ENCODE results near the gene C17orf107. TPM values are rescaled to one million over a fixed set of nuclear protein-coding genes. Genes with fewer than 3 reads are reported as not detected.
"Not testable (repeated sequence)": the region's sequence is repeated elsewhere in the genome, so short reads cannot be mapped to it uniquely, and the experiment has no call there.

Gene C17orf107
- total RNA-seq, 1 donor from 2014 or later = 1.8 TPM

GRCh38 chr17:4908711-4909496 is 9.6 kb downstream of the C17orf107 start:
- no peaks in the 10 kb centered on the region for H3K9me3 Mint-ChIP-seq (ENCODE audit: low read depth)
- DNase-seq (ENCODE audit: low spot score) = peak; percentile 94
- no peaks in the 10 kb centered on the region for H3K27me3 Mint-ChIP-seq (ENCODE audit: low read depth)
- no peaks in the 10 kb centered on the region for H3K36me3 Mint-ChIP-seq (ENCODE audit: low read depth)
- TF ChIP-seq CTCF (IDR thresholded peaks at IDR 0.05) = peak; percentile 88
- peaks cover 3% of the 10 kb centered on the region for H3K4me1 Mint-ChIP-seq (ENCODE audit: low read depth)
- no peak overlapping the region for H3K4me3 Mint-ChIP-seq (ENCODE audit: unreplicated experiment)
- no peak overlapping the region for H3K27ac Mint-ChIP-seq (ENCODE audit: unreplicated experiment)

GRCh38 chr17:4913994-4914393 is 14.7 kb downstream of the C17orf107 start:
- H3K4me1 Mint-ChIP-seq (ENCODE audit: low read depth) = peaks cover 7% of the 10 kb centered on the region
- H3K36me3 Mint-ChIP-seq (ENCODE audit: low read depth) = no peaks in the 10 kb centered on the region
- no peaks in the 10 kb centered on the region for H3K9me3 Mint-ChIP-seq (ENCODE audit: low read depth)
- no peaks in the 10 kb centered on the region for H3K27me3 Mint-ChIP-seq (ENCODE audit: low read depth)
- no peak for TF ChIP-seq CTCF (IDR thresholded peaks at IDR 0.05)
- H3K27ac Mint-ChIP-seq (ENCODE audit: unreplicated experiment) = no peak overlapping the region
- DNase-seq (ENCODE audit: low spot score) = no peak
- H3K4me3 Mint-ChIP-seq (ENCODE audit: unreplicated experiment) = no peak overlapping the region

GRCh38 chr17:4914551-4914950 is 15.2 kb downstream of the C17orf107 start:
- not testable (repeated sequence) for DNase-seq (ENCODE audit: low spot score); H3K9me3 Mint-ChIP-seq (ENCODE audit: low read depth); H3K4me1 Mint-ChIP-seq (ENCODE audit: low read depth); H3K36me3 Mint-ChIP-seq (ENCODE audit: low read depth); H3K27ac Mint-ChIP-seq (ENCODE audit: unreplicated experiment); H3K27me3 Mint-ChIP-seq (ENCODE audit: low read depth); H3K4me3 Mint-ChIP-seq (ENCODE audit: unreplicated experiment)

- Mint-ChIP-seq H3K4me1 (ENCODE audit: low read depth) (no peaks in the 10 kb centered on the region), H3K27me3 (ENCODE audit: low read depth) (no peaks in the 10 kb centered on the region), H3K27ac (ENCODE audit: unreplicated experiment) (no peak overlapping the region), H3K4me3 (ENCODE audit: unreplicated experiment) (no peak overlapping the region), H3K36me3 (ENCODE audit: low read depth) (no peaks in the 10 kb centered on the region), H3K9me3 (ENCODE audit: low read depth) (no peaks in the 10 kb centered on the region)
- no peak for TF ChIP-seq CTCF (IDR thresholded peaks at IDR 0.05)
- no peak for DNase-seq (ENCODE audit: low spot score)
Observed at GRCh38 chr17:4919511-4920047, 20.2 kb downstream of the C17orf107 start.

GRCh38 chr17:4920351-4921048 is 21.2 kb downstream of the C17orf107 start:
- no peak overlapping the region for H3K27ac Mint-ChIP-seq (ENCODE audit: unreplicated experiment)
- no peak for TF ChIP-seq CTCF (IDR thresholded peaks at IDR 0.05)
- H3K9me3 Mint-ChIP-seq (ENCODE audit: low read depth) = no peaks in the 10 kb centered on the region
- no peak for DNase-seq (ENCODE audit: low spot score)
- no peaks in the 10 kb centered on the region for H3K4me1 Mint-ChIP-seq (ENCODE audit: low read depth)
- H3K36me3 Mint-ChIP-seq (ENCODE audit: low read depth) = no peaks in the 10 kb centered on the region
- no peak overlapping the region for H3K4me3 Mint-ChIP-seq (ENCODE audit: unreplicated experiment)
- no peaks in the 10 kb centered on the region for H3K27me3 Mint-ChIP-seq (ENCODE audit: low read depth)
